ENCODE measurements around the gene LZTS2.
A peak's percentile ranks its signal among the peaks of the same experiment; 100 is the strongest.
"Not testable (repeated sequence)": the region's sequence is repeated elsewhere in the genome, so short reads cannot be mapped to it uniquely, and the experiment has no call there.

The LZTS2 gene

GRCh38 chr10:100970914-100971811 lies 28.4 kb upstream of the LZTS2 start:
- H3K4me3 ChIP-seq: no peak overlapping the region
- peak; percentile 33 for DNase-seq (ENCODE audit: low spot score)
- H3K27ac ChIP-seq: no peak overlapping the region
- TF ChIP-seq, protein P1, sequence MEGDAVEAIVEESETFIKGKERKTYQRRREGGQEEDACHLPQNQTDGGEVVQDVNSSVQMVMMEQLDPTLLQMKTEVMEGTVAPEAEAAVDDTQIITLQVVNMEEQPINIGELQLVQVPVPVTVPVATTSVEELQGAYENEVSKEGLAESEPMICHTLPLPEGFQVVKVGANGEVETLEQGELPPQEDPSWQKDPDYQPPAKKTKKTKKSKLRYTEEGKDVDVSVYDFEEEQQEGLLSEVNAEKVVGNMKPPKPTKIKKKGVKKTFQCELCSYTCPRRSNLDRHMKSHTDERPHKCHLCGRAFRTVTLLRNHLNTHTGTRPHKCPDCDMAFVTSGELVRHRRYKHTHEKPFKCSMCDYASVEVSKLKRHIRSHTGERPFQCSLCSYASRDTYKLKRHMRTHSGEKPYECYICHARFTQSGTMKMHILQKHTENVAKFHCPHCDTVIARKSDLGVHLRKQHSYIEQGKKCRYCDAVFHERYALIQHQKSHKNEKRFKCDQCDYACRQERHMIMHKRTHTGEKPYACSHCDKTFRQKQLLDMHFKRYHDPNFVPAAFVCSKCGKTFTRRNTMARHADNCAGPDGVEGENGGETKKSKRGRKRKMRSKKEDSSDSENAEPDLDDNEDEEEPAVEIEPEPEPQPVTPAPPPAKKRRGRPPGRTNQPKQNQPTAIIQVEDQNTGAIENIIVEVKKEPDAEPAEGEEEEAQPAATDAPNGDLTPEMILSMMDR (IDR thresholded peaks at IDR 0.05): no peak

DNA sequence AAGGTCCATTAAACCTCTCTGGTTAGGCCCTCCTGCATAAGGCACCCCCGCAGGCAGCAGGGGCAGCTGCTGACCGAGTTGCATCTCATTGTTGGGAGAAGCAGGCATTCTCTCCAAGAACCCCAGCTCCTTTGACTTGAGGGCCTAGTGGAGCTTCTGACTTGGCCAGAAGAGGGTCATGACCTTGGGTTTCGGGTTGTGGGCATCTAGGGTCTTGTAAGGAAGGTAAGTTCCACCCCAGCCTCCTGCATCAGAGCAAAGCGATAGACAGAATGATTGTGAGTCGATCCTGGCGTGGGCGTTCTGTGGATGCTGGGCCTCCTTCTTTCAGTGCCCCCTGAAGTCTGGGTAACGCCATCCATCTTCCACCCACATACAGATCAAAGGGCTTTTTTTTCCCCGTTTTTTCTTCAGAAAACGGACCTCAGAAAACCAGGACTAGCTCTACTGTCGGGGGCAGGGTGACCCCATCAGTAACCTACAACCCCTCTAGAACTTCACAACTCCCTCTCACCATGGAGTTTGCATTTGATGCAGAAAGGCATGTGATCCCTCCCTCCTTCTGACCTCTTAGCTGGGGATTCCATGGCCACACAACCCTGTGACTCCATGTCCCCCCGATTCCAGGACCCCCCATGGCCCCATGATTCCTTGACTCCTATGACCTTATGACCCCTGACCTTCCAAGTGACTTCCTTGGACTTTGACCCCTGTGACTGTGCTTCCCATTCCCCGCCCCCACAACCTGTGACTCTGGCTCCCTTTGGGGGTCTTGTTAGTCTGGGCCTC lies 27.3 kb upstream of the LZTS2 start:
- Histone ChIP-seq H3K4me3 (no peak overlapping the region), H3K27ac (no peak overlapping the region)
- peak; percentile 31 for DNase-seq (ENCODE audit: low spot score)
- TF ChIP-seq, protein P1 (IDR thresholded peaks at IDR 0.05): no peak

GRCh38 chr10:100972904-100973535 lies 26.6 kb upstream of the LZTS2 start:
- DNase-seq (ENCODE audit: low spot score): peak; percentile 61
- H3K4me3 ChIP-seq: no peak overlapping the region
- TF ChIP-seq, protein P1 (IDR thresholded peaks at IDR 0.05): no peak
- H3K27ac ChIP-seq: no peak overlapping the region

GRCh38 chr10:100975397-100975796 lies 24.2 kb upstream of the LZTS2 start:
- not testable (repeated sequence) for H3K4me3 ChIP-seq; H3K27ac ChIP-seq; DNase-seq (ENCODE audit: low spot score)

DNA sequence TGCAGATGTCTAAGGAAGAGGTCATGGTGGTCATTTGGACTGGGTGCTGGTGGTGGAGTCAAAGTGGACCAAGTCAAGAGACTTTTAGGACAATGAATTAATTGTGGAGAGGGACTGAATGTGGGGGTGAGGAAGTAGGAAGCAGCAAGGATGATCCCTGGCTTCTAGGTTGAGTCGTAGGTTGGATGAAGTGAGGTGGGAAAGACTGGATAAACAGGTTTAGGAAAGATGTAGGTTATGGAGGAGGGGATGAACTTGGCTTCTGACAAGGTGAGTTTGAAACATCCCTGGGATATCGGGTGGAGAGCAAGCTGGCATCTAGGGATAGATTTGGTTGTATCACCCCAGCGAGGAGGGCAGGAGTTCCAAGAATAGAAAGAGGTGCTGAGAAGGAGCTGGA lies 22.7 kb upstream of the LZTS2 start:
- Histone ChIP-seq H3K4me3 (no peak overlapping the region), H3K27ac (no peak overlapping the region)
- TF ChIP-seq, protein P1 (IDR thresholded peaks at IDR 0.05): no peak
- DNase-seq (ENCODE audit: low spot score): peak; percentile 26

DNA sequence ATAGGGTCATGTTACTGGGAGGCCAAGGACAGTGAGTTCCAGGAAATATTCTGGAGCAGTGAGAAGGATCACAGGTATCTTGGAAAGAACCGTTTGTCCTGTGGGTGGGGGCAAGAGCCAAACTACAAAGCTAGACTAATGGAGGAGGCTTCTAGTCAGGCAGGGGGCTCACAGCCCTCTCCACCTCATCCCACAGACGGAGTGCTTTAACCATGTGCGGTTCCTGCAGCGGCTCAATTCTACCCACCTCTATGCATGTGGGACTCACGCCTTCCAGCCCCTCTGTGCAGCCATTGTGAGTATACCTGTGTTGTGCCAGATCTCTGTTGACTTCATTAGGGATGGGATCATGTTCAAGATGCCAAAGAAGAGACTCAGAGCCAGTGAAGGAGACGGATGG lies 22.2 kb upstream of the LZTS2 start:
- Histone ChIP-seq H3K4me3 (no peak overlapping the region), H3K27ac (no peak overlapping the region)
- peak; percentile 38 for DNase-seq (ENCODE audit: low spot score)
- TF ChIP-seq, protein P1 (IDR thresholded peaks at IDR 0.05): no peak

Data from coronary artery (tissue), 2 donors.